Liver (tissue), 9 donors: ENCODE measurements around the gene GRIP1. TPM values are rescaled to one million over a fixed set of nuclear protein-coding genes. Genes with fewer than 3 reads are reported as not detected.

Source experiments
- DNase-seq: peaks from one replicate; pipeline ENCODE4 v3.0.0-alpha.2; 2017; ENCODE audit warnings: low spot score
- H3K27ac ChIP-seq, 2 donors: one replicate each; pipeline ENCODE4 v1.7.0; 2013; ENCODE audit warnings: inconsistent platforms in 2 of 2, low read length in 2 of 2, control low read depth in 1 of 2, low read depth in 1 of 2, mild to moderate bottlenecking in 1 of 2
- H3K27me3 ChIP-seq, 4 donors: one replicate each; pipeline versions ENCODE4 v1.6.1 to v1.7.0; 2013; ENCODE audit warnings: low read length in 3 of 4, inconsistent platforms in 1 of 4, mild to moderate bottlenecking in 1 of 4, moderate library complexity in 1 of 4; ENCODE audit not compliant: control insufficient read depth in 4 of 4, insufficient read depth in 4 of 4
- H3K36me3 ChIP-seq, 4 donors: one replicate each; pipeline versions ENCODE4 v1.6.1 to v1.7.0; 2013; ENCODE audit warnings: low read length in 3 of 4, mild to moderate bottlenecking in 3 of 4, low read depth in 1 of 4, moderate library complexity in 1 of 4; ENCODE audit not compliant: control insufficient read depth in 4 of 4, insufficient read depth in 3 of 4
- H3K4me1 ChIP-seq, 4 donors: one replicate each; pipeline versions ENCODE4 v1.6.1 to v1.7.0; 2013; ENCODE audit warnings: low read length in 3 of 4, mild to moderate bottlenecking in 3 of 4, moderate library complexity in 1 of 4; ENCODE audit not compliant: control insufficient read depth in 4 of 4, insufficient read depth in 4 of 4
- H3K4me3 ChIP-seq, 3 donors: one replicate each; pipeline versions ENCODE4 v1.6.1 to v1.7.0; 2013; ENCODE audit warnings: low read length in 3 of 3, control low read depth in 1 of 3, low read depth in 1 of 3, mild to moderate bottlenecking in 1 of 3
- H3K9ac ChIP-seq, 2 donors: one replicate each; pipeline ENCODE4 v1.7.0; 2013; ENCODE audit warnings: low read length in 2 of 2, mild to moderate bottlenecking in 2 of 2, moderate library complexity in 2 of 2, control low read depth in 1 of 2, low read depth in 1 of 2
- H3K9me3 ChIP-seq, 4 donors: one replicate each; pipeline versions ENCODE4 v1.6.1 to v1.7.0; 2013; ENCODE audit warnings: low read length in 3 of 4; ENCODE audit not compliant: control insufficient read depth in 4 of 4
- ATF3 ChIP-seq: IDR thresholded peaks from 2 replicates; pipeline ENCODE4 v1.6.1; 2016; ENCODE audit warnings: antibody characterized with exemption
- EGR1 ChIP-seq, 2 donors: IDR thresholded peaks; 2 replicates each; pipeline ENCODE4 v1.6.1; 2016 to 2018; ENCODE audit warnings: antibody characterized with exemption in 2 of 2, low read depth in 2 of 2
- FOXA1 ChIP-seq: IDR thresholded peaks from 2 replicates; pipeline ENCODE4 v1.6.1; 2016; ENCODE audit warnings: antibody characterized with exemption
- FOXA2 ChIP-seq: IDR thresholded peaks from 2 replicates; pipeline ENCODE4 v1.6.1; 2016; ENCODE audit warnings: antibody characterized with exemption
- GABPA ChIP-seq, 2 donors: IDR thresholded peaks in 1 of 2; conservative IDR thresholded peaks in 1 of 2; 2 replicates each; pipeline ENCODE4 v1.6.1; 2016; ENCODE audit warnings: antibody characterized with exemption in 2 of 2, mild to moderate bottlenecking in 1 of 2, moderate library complexity in 1 of 2
- HNF4A ChIP-seq, 2 donors: conservative IDR thresholded peaks; 2 replicates each; pipeline ENCODE4 v1.6.1; 2016; ENCODE audit warnings: antibody characterized with exemption in 2 of 2, mild to moderate bottlenecking in 2 of 2
- HNF4G ChIP-seq: IDR thresholded peaks from 2 replicates; pipeline ENCODE4 v1.6.1; 2016; ENCODE audit warnings: antibody characterized with exemption
- JUND ChIP-seq, 2 donors: IDR thresholded peaks; 2 replicates each; pipeline ENCODE4 v1.6.1; 2016; ENCODE audit warnings: antibody characterized with exemption in 2 of 2
- MAX ChIP-seq: IDR thresholded peaks from 2 replicates; pipeline ENCODE4 v1.6.1; 2016; ENCODE audit warnings: antibody characterized with exemption
- NR2F2 ChIP-seq: IDR thresholded peaks from 2 replicates; pipeline ENCODE4 v1.6.1; 2016; ENCODE audit warnings: antibody characterized with exemption
- RAD21 ChIP-seq, 2 donors: IDR thresholded peaks; 2 replicates each; pipeline ENCODE4 v1.6.1; 2016; ENCODE audit warnings: antibody characterized with exemption in 2 of 2, mild to moderate bottlenecking in 2 of 2
- REST ChIP-seq: IDR thresholded peaks from 2 replicates; pipeline ENCODE4 v1.6.1; 2016; ENCODE audit warnings: antibody characterized with exemption, mild to moderate bottlenecking
- RXRA ChIP-seq, 2 donors: IDR thresholded peaks; 2 replicates each; pipeline ENCODE4 v1.6.1; 2017 to 2018; ENCODE audit warnings: antibody characterized with exemption in 2 of 2, mild to moderate bottlenecking in 1 of 2
- TAF1 ChIP-seq: conservative IDR thresholded peaks from 2 replicates; pipeline ENCODE4 v1.6.1; 2016; ENCODE audit warnings: antibody characterized with exemption, mild to moderate bottlenecking
- YY1 ChIP-seq: IDR thresholded peaks from 2 replicates; pipeline ENCODE4 v1.6.1; 2016; ENCODE audit warnings: antibody characterized with exemption, mild to moderate bottlenecking
- ZBTB33 ChIP-seq: IDR thresholded peaks from 2 replicates; pipeline ENCODE4 v1.6.1; 2016; ENCODE audit warnings: antibody characterized with exemption
- WGBS: extraction: QIAGEN DNeasy Blood & Tissue Kit; methylation state at CpG from one replicate; pipeline ENCODE4 v1.1.7; 2013; 5-methylcytosine and 5-hydroxymethylcytosine counted together
- polyA plus RNA-seq, 2 donors: library from polyadenylated mRNA; stranded (reverse) in 1 of 2; unstranded in 1 of 2; fragments of 200-250 nt in 1 of 2; fragments of >200 nt in 1 of 2; fragmentation: Nextera tagmentation in 1 of 2; extraction: Ambion mirVana in 1 of 2; gene quantifications; one replicate each; pipeline versions ENCODE4 v1.2.1 to v1.2.3, GENCODE V29; 2013 to 2015
- total RNA-seq, 2 donors: library from RNA; depleted of rRNA; stranded (reverse); fragments of >200 nt; gene quantifications; one replicate each; pipeline ENCODE4 v1.2.3, GENCODE V29; 2014
- donor health status: healthy.
- donor health status: healthy.
- donor health status: healthy.
- donor health status: healthy.
- donor health status: healthy.

GRIP1 gene
- total and polyA plus RNA-seq, 4 donors = 0.05 to 1.5 (median 0.24) TPM

- H3K27ac ChIP-seq = no peak overlapping the region
- H3K9ac ChIP-seq = no peak overlapping the region
- H3K36me3 ChIP-seq = peaks cover 0 to 2% (median 0%) of the 10 kb centered on the region in 4 donors
- H3K27me3 ChIP-seq = no peaks in the 10 kb centered on the region
- no peaks in the 10 kb centered on the region for H3K4me1 ChIP-seq
- no peak for DNase-seq
- TF ChIP-seq FOXA2 (no peak), RXRA (IDR thresholded peaks at IDR 0.05) (no peak), ATF3 (no peak), NR2F2 (no peak), REST (no peak), HNF4A (conservative IDR thresholded peaks at IDR 0.05) (no peak)
- peaks cover 0 to 2% (median under 1%) of the 10 kb centered on the region in 4 donors for H3K9me3 ChIP-seq
- no peak overlapping the region for H3K4me3 ChIP-seq
- WGBS = 94% methylated on average over 6 of the region's 6 CpGs
These were observed 106.0 kb downstream of the GRIP1 start for GRCh38 chr12:66572845-66573244.

GRCh38 chr12:66571361-66571915, 107.4 kb downstream of the GRIP1 start:
- TF ChIP-seq YY1 = no peak
- no peak for TF ChIP-seq FOXA1
- no peak for TF ChIP-seq MAX
- TF ChIP-seq ATF3 = no peak
- TF ChIP-seq RAD21 (IDR thresholded peaks at IDR 0.05) = no peak
- TF ChIP-seq FOXA2 = no peak
- no peak for TF ChIP-seq GABPA (IDR thresholded peaks at IDR 0.05 in 1 of 2, conservative IDR thresholded peaks at IDR 0.05 in 1 of 2)
- no peak for TF ChIP-seq JUND (IDR thresholded peaks at IDR 0.05)
- TF ChIP-seq EGR1 (IDR thresholded peaks at IDR 0.05; ENCODE audit: low read depth in 2 of 2) = no peak
- TF ChIP-seq HNF4G = no peak
- TF ChIP-seq TAF1 = no peak
- no peak for TF ChIP-seq ZBTB33
- H3K27me3 ChIP-seq = no peaks in the 10 kb centered on the region
- peaks cover 0 to 2% (median 0%) of the 10 kb centered on the region in 4 donors for H3K36me3 ChIP-seq
- no peaks in the 10 kb centered on the region for H3K4me1 ChIP-seq
- WGBS = 83% methylated on average over 1 of the region's 1 CpG
- H3K27ac ChIP-seq = no peak overlapping the region
- DNase-seq = no peak
- peaks cover 0 to 2% (median under 1%) of the 10 kb centered on the region in 4 donors for H3K9me3 ChIP-seq
- H3K4me3 ChIP-seq = no peak overlapping the region
- no peak overlapping the region for H3K9ac ChIP-seq
